ENCODE data around the gene CDKN2A. TPM values are rescaled to one million over a fixed set of nuclear protein-coding genes. Genes with fewer than 3 reads are reported as not detected.

The CDKN2A gene
- polyA plus RNA-seq, 1 of the 3 experiments (the other 2 are of a cell fraction): 41.4 TPM

DNA sequence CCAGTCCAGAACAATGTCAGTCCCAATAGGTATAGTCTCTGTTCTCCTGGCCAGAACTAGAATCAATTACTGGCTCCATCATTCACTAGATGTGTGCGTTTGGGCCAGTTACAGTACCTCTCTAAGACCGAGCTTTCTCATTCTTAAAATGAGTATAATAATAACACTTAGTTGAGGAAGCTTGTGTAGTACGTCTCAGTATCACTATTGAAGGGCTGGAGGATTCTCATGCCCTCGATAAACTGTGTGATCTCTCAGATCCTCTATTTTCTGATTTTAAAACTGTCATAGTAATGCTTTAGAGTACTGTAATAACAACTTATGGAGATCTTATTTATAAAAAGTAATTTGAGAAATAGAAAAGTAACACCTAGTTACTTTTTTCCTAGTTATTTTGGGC is 50.7 kb downstream of the CDKN2A start:
- Histone ChIP-seq H4K20me1 (ENCODE audit: insufficient read depth) (no peaks in the 10 kb centered on the region), H3K9me3 (no peaks in the 10 kb centered on the region), H3K4me1 (ENCODE audit: control insufficient read depth in 1 of 2, insufficient read depth in 2 of 2, low read depth in 1 of 2, low read length in 1 of 2) (no peaks in the 10 kb centered on the region), H3K9ac (no peak overlapping the region), H3F3A (replicated peaks; ENCODE audit: insufficient read depth) (no peaks in the 10 kb centered on the region), H3K4me2 (no peak overlapping the region), H3K4me3 (ENCODE audit: low read depth in 2 of 2, low read length in 1 of 2) (no peak overlapping the region), H3K27ac (ENCODE audit: low read depth in 2 of 2, low read length in 1 of 2) (no peak overlapping the region), H3K79me2 (ENCODE audit: insufficient read depth) (no peaks in the 10 kb centered on the region), H3K36me3 (replicated peaks in 1 of 2; ENCODE audit: control insufficient read depth in 1 of 2, insufficient read depth in 2 of 2, low read length in 1 of 2) (no peaks in the 10 kb centered on the region), H2AFZ (ENCODE audit: low read depth) (no peak overlapping the region), H3K9me2 (no peaks in the 10 kb centered on the region), H3K27me3 (ENCODE audit: insufficient read depth) (no peaks in the 10 kb centered on the region; the same call in 1 of the 2 replicates)
- no peak for DNase-seq
- CTCF ChIA-PET: no interaction called here
- POLR2A ChIA-PET: no interaction called here
- 14% methylated on average over 4 of the region's 4 CpGs for WGBS (ENCODE audit: low lambda C conversion rate)
- TF ChIP-seq NFIC (IDR thresholded peaks at IDR 0.05; ENCODE audit: borderline replicate concordance): no peak
- TF ChIP-seq EZH2phosphoT487 (IDR thresholded peaks at IDR 0.05; ENCODE audit: borderline replicate concordance, low read depth): no peak
- TF ChIP-seq MEF2A (IDR thresholded peaks at IDR 0.05; ENCODE audit: borderline replicate concordance, low read depth): no peak

DNA sequence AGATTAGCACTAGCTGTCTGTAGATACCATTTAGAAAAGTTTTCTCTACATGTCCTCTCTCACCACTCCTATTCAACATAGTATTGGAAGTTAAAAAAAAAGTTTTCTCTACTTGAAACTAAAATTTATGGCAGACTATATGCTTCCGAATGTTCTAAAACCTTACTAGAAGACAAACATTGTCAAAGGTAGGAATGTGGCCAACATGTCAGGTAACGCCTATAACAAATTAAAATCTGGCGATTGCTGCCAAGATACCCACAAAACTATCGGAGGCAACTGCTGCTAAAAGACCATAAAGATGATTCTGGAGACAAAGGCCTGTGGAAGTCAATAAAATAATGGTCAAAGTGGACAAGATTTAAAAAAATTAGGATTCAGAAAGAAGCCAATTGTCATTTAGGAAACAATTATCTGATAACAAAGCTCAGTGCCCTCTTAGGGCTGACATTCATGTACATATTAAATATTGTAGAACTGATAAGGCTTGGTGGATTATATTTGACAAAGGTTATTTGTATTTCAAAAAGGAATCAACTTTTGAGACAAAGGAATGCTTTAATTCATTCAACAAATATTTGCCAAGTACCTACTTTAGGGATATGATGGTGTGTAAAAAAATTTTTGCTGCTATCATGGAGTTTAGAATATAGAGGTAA is 52.7 kb downstream of the CDKN2A start:
- Histone ChIP-seq H2AFZ (ENCODE audit: low read depth) (no peak overlapping the region), H3K4me3 (ENCODE audit: low read depth in 2 of 2, low read length in 1 of 2) (no peak overlapping the region), H3K27ac (ENCODE audit: low read depth in 2 of 2, low read length in 1 of 2) (no peak overlapping the region), H3K4me2 (no peak overlapping the region), H3K9me2 (no peaks in the 10 kb centered on the region), H3K79me2 (ENCODE audit: insufficient read depth) (no peaks in the 10 kb centered on the region), H3F3A (replicated peaks; ENCODE audit: insufficient read depth) (no peaks in the 10 kb centered on the region), H3K27me3 (ENCODE audit: insufficient read depth) (no peaks in the 10 kb centered on the region; the same call in 1 of the 2 replicates), H3K4me1 (ENCODE audit: control insufficient read depth in 1 of 2, insufficient read depth in 2 of 2, low read depth in 1 of 2, low read length in 1 of 2) (no peaks in the 10 kb centered on the region), H3K9me3 (no peaks in the 10 kb centered on the region), H4K20me1 (ENCODE audit: insufficient read depth) (no peaks in the 10 kb centered on the region), H3K9ac (no peak overlapping the region), H3K36me3 (replicated peaks in 1 of 2; ENCODE audit: control insufficient read depth in 1 of 2, insufficient read depth in 2 of 2, low read length in 1 of 2) (no peaks in the 10 kb centered on the region)
- WGBS (ENCODE audit: low lambda C conversion rate): 42% methylated on average over 4 of the region's 4 CpGs
- ChIA-PET POLR2A (no interaction called here), CTCF (interaction anchor here (1.0 to 2.1 kb wide), 2 partner anchors 67 to 128 kb away, joined by 3 to 7 read pairs; partner anchors contain the start of gene CDKN2B)
- TF ChIP-seq POLR2AphosphoS5 (IDR thresholded peaks at IDR 0.05; ENCODE audit: low read depth, low read length): no peak
- TF ChIP-seq FOXJ3 (CRISPR knock-in tag; IDR thresholded peaks at IDR 0.05): no peak
- TF ChIP-seq MEF2A (IDR thresholded peaks at IDR 0.05; ENCODE audit: borderline replicate concordance, low read depth): no peak
- TF ChIP-seq, protein P1, sequence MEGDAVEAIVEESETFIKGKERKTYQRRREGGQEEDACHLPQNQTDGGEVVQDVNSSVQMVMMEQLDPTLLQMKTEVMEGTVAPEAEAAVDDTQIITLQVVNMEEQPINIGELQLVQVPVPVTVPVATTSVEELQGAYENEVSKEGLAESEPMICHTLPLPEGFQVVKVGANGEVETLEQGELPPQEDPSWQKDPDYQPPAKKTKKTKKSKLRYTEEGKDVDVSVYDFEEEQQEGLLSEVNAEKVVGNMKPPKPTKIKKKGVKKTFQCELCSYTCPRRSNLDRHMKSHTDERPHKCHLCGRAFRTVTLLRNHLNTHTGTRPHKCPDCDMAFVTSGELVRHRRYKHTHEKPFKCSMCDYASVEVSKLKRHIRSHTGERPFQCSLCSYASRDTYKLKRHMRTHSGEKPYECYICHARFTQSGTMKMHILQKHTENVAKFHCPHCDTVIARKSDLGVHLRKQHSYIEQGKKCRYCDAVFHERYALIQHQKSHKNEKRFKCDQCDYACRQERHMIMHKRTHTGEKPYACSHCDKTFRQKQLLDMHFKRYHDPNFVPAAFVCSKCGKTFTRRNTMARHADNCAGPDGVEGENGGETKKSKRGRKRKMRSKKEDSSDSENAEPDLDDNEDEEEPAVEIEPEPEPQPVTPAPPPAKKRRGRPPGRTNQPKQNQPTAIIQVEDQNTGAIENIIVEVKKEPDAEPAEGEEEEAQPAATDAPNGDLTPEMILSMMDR (IDR thresholded peaks at IDR 0.05): no peak
- no peak for TF ChIP-seq GABPA (IDR thresholded peaks at IDR 0.05; ENCODE audit: low read depth)
- no peak for TF ChIP-seq EP300 (IDR thresholded peaks at IDR 0.05; ENCODE audit: borderline replicate concordance in 1 of 2, low read depth in 1 of 2, low read length in 1 of 2)
- TF ChIP-seq REST (IDR thresholded peaks at IDR 0.05; ENCODE audit: low read depth, low read length): no peak
- no peak for DNase-seq

All from SK-N-SH (cell line).